Adrenal gland (tissue), 5 donors: ENCODE results near the gene RASL10A.
"Not testable (repeated sequence)": the region's sequence is repeated elsewhere in the genome, so short reads cannot be mapped to it uniquely, and the experiment has no call there.

Source experiments
- POLR2A ChIP-seq, 2 donors: fragments of 450-650 bp; IDR thresholded peaks; one replicate each; pipeline ENCODE4 v1.6.1; 2017; ENCODE audit warnings: antibody characterized with exemption in 2 of 2, mild to moderate bottlenecking in 2 of 2, moderate library complexity in 1 of 2
- TF ChIP-seq, protein P1 (sequence below), 6 experiments: fragments of 450-650 bp in 4 of 6; fragments of 200-600 bp in 2 of 6; sonication (generic) in 1 of 6; IDR thresholded peaks; 1 replicate in 5 of 6; 2 replicates in 1 of 6; pipeline versions ENCODE4 v1.5.1 to v1.8.0; 2016 to 2021; ENCODE audit warnings: antibody characterized with exemption in 6 of 6, mild to moderate bottlenecking in 2 of 6, moderate library complexity in 1 of 6
- donor health status: DM: no; HTN: no; CAD: no.

DNA sequence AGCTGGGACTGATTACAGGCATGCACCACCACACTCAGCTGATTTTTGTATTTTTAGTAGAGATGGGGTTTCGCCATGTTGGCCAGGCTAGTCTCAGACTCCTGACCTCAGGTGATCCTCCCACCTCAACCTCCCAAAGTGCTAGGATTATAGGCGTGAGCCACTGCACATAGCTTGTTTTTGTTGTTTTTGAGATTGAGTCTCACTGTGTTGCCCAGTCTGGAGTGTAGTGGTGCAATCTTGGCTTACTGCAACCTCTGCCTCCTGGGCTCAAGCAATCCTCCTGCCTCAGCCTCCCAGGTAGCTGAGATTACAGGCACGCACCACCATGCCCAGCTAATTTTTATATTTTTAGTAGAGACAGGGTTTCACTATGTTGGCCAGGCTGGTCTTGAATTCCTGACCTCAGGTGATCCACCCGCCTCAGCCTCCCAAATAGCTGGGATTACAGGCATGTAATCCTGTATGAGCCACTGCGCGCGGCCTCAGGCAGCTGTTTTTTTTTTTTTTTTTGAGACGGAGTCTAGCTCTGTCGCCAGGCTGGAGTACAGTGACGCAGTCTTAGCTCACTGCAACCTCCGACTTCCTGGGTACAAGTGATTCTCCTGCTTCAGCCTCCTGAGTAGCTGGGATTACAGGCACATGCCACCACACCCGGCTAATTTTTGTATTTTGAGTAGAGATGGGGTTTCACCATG is 41.8 kb upstream of the RASL10A start:
- TF ChIP-seq, protein P1, sequence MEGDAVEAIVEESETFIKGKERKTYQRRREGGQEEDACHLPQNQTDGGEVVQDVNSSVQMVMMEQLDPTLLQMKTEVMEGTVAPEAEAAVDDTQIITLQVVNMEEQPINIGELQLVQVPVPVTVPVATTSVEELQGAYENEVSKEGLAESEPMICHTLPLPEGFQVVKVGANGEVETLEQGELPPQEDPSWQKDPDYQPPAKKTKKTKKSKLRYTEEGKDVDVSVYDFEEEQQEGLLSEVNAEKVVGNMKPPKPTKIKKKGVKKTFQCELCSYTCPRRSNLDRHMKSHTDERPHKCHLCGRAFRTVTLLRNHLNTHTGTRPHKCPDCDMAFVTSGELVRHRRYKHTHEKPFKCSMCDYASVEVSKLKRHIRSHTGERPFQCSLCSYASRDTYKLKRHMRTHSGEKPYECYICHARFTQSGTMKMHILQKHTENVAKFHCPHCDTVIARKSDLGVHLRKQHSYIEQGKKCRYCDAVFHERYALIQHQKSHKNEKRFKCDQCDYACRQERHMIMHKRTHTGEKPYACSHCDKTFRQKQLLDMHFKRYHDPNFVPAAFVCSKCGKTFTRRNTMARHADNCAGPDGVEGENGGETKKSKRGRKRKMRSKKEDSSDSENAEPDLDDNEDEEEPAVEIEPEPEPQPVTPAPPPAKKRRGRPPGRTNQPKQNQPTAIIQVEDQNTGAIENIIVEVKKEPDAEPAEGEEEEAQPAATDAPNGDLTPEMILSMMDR (IDR thresholded peaks at IDR 0.05) = not testable (repeated sequence)
- not testable (repeated sequence) for TF ChIP-seq POLR2A (IDR thresholded peaks at IDR 0.05)
